ENCODE results near the gene ACOX3. TPM values are rescaled to one million over a fixed set of nuclear protein-coding genes. Genes with fewer than 3 reads are reported as not detected.

The ACOX3 gene
- polyA plus RNA-seq, 1 donor (not counting 4 experiments of a cell fraction or from before 2014, with no cell fraction given) = 6.7 TPM

- H3K9me1 ChIP-seq (ENCODE audit: control insufficient read depth, extremely low read depth, insufficient read depth, low read length) = no peaks in the 10 kb centered on the region
- no peak overlapping the region for H3K4me2 ChIP-seq (ENCODE audit: control insufficient read depth, extremely low read depth, insufficient read depth, low read depth, low read length)
- no peak overlapping the region for H3K4me3 ChIP-seq (ENCODE audit: control insufficient read depth in 2 of 3, extremely low read depth in 1 of 3, insufficient read depth in 2 of 3, low read depth in 1 of 3, low read length in 3 of 3)
- H3K79me2 ChIP-seq (ENCODE audit: control insufficient read depth, insufficient read depth, low read length) = no peaks in the 10 kb centered on the region
- FAIRE-seq (no peak), DNase-seq (ENCODE audit: low read depth, low spot score) (no peak)
- no peak overlapping the region for H3K27ac ChIP-seq (ENCODE audit: control insufficient read depth, insufficient read depth, low read length)
- dilution Hi-C loops (cut with MboI; ENCODE audit: extremely low pct_ligation_motif_present, low sequenced_read_pairs) = no loop called here
- H3K9ac ChIP-seq (ENCODE audit: control insufficient read depth, extremely low read depth, insufficient read depth, low read length) = no peak overlapping the region
- H4K20me1 ChIP-seq (ENCODE audit: control insufficient read depth, extremely low read depth, insufficient read depth, low read length) = no peaks in the 10 kb centered on the region
- no peaks in the 10 kb centered on the region for H3K9me3 ChIP-seq (ENCODE audit: control insufficient read depth, low read depth, low read length)
- TF ChIP-seq CTCF (optimal IDR thresholded peaks at IDR 0.05 in 1 of 3, IDR thresholded peaks at IDR 0.05 in 1 of 3, conservative IDR thresholded peaks at IDR 0.05 in 1 of 3; ENCODE audit: extremely low read depth in 1 of 3, insufficient read depth in 2 of 3, low read length in 3 of 3) (no peak), EZH2 (IDR thresholded peaks at IDR 0.05; ENCODE audit: low read length) (no peak)
- H3K4me1 ChIP-seq (ENCODE audit: control insufficient read depth, extremely low read depth, insufficient read depth, low read length) = no peaks in the 10 kb centered on the region
- peaks cover 9 to 19% of the 10 kb centered on the region in 2 experiments for H3K36me3 ChIP-seq (ENCODE audit: control insufficient read depth in 2 of 2, extremely low read depth in 1 of 2, insufficient read depth in 2 of 2, low read length in 2 of 2)
- no peak overlapping the region for H2AFZ ChIP-seq (ENCODE audit: control insufficient read depth, low read length)
- H3K27me3 ChIP-seq (ENCODE audit: control insufficient read depth, extremely low read depth, insufficient read depth, low read length) = no peaks in the 10 kb centered on the region
These were observed 45.7 kb downstream of the ACOX3 start for GRCh38 chr4:8394806-8395205.

- Histone ChIP-seq H3K4me1 (ENCODE audit: control insufficient read depth, extremely low read depth, insufficient read depth, low read length) (no peaks in the 10 kb centered on the region), H3K36me3 (ENCODE audit: control insufficient read depth in 2 of 2, extremely low read depth in 1 of 2, insufficient read depth in 2 of 2, low read length in 2 of 2) (peaks cover 5 to 20% of the 10 kb centered on the region in 2 experiments), H3K9ac (ENCODE audit: control insufficient read depth, extremely low read depth, insufficient read depth, low read length) (no peak overlapping the region), H3K4me2 (ENCODE audit: control insufficient read depth, extremely low read depth, insufficient read depth, low read depth, low read length) (no peak overlapping the region), H4K20me1 (ENCODE audit: control insufficient read depth, extremely low read depth, insufficient read depth, low read length) (no peaks in the 10 kb centered on the region), H3K79me2 (ENCODE audit: control insufficient read depth, insufficient read depth, low read length) (no peaks in the 10 kb centered on the region), H3K27me3 (ENCODE audit: control insufficient read depth, extremely low read depth, insufficient read depth, low read length) (no peaks in the 10 kb centered on the region), H3K27ac (ENCODE audit: control insufficient read depth, insufficient read depth, low read length) (no peak overlapping the region), H3K4me3 (ENCODE audit: control insufficient read depth in 2 of 3, extremely low read depth in 1 of 3, insufficient read depth in 2 of 3, low read depth in 1 of 3, low read length in 3 of 3) (no peak overlapping the region), H3K9me3 (ENCODE audit: control insufficient read depth, low read depth, low read length) (no peaks in the 10 kb centered on the region), H3K9me1 (ENCODE audit: control insufficient read depth, extremely low read depth, insufficient read depth, low read length) (no peaks in the 10 kb centered on the region), H2AFZ (ENCODE audit: control insufficient read depth, low read length) (no peak overlapping the region)
- dilution Hi-C loops (cut with MboI; ENCODE audit: extremely low pct_ligation_motif_present, low sequenced_read_pairs) = no loop called here
- DNase-seq (ENCODE audit: low read depth, low spot score) (no peak), FAIRE-seq (no peak)
- TF ChIP-seq CTCF (optimal IDR thresholded peaks at IDR 0.05 in 1 of 3, IDR thresholded peaks at IDR 0.05 in 1 of 3, conservative IDR thresholded peaks at IDR 0.05 in 1 of 3; ENCODE audit: extremely low read depth in 1 of 3, insufficient read depth in 2 of 3, low read length in 3 of 3) (no peak), EZH2 (IDR thresholded peaks at IDR 0.05; ENCODE audit: low read length) (no peak)
These were observed 46.4 kb downstream of the ACOX3 start for GRCh38 chr4:8394061-8394519.

Data from keratinocyte (primary cell).